ENCODE measurements around the gene CYTH1. TPM values are rescaled to one million over a fixed set of nuclear protein-coding genes. Genes with fewer than 3 reads are reported as not detected.

Gene CYTH1
- total and polyA plus RNA-seq, 7 donors, result 18.7 to 40.4 (median 29.8) TPM

- Histone ChIP-seq H3K4me1 (peaks cover 82% of the 10 kb centered on the region), H3K4me3 (no peak overlapping the region), H3K9me3 (no peaks in the 10 kb centered on the region), H3K36me3 (ENCODE audit: insufficient read depth in 1 of 2, low read depth in 1 of 2) (no peaks in the 10 kb centered on the region), H3K27ac (peak overlapping the region; percentile 81), H3K27me3 (ENCODE audit: insufficient read depth in 3 of 3, low read length in 2 of 3) (no peaks in the 10 kb centered on the region)
- ATAC-seq, result no peak
- intact Hi-C loops (cut with DNase I), result loop anchor here in 1 of 2 donors (5.0 kb wide), 1 partner anchor 50 kb away; the partner anchor contains the start of gene CYTH1
- 65 to 72% (median 66%) methylated on average over 1 of the region's 1 CpG for whole genome bisulfite sequencing, 3 donors
- TF ChIP-seq CTCF (IDR thresholded peaks at IDR 0.05), result no peak
- no peak for DNase-seq
Measured at GRCh38 chr17:78732354-78732753, 49.7 kb downstream of the CYTH1 start.

- intact Hi-C loops (cut with DNase I), result loop anchor here in 1 of 2 donors (5.0 kb wide), 1 partner anchor 50 kb away; the partner anchor contains the start of gene CYTH1
- ATAC-seq (no peak), DNase-seq (no peak)
- TF ChIP-seq CTCF (IDR thresholded peaks at IDR 0.05), result no peak
- Histone ChIP-seq H3K36me3 (ENCODE audit: insufficient read depth in 1 of 2, low read depth in 1 of 2) (no peaks in the 10 kb centered on the region), H3K27me3 (ENCODE audit: insufficient read depth in 3 of 3, low read length in 2 of 3) (no peaks in the 10 kb centered on the region), H3K4me1 (peaks cover 82% of the 10 kb centered on the region), H3K9me3 (no peaks in the 10 kb centered on the region), H3K27ac (peak overlapping the region; percentile 81), H3K4me3 (no peak overlapping the region)
- 87 to 90% (median 89%) methylated on average over 5 of the region's 5 CpGs for WGBS, 3 donors
Measured at GRCh38 chr17:78731904-78732303, 50.2 kb downstream of the CYTH1 start.

- Histone ChIP-seq H3K36me3 (ENCODE audit: insufficient read depth in 1 of 2, low read depth in 1 of 2) (no peaks in the 10 kb centered on the region), H3K4me1 (peaks cover 82% of the 10 kb centered on the region), H3K4me3 (no peak overlapping the region), H3K27ac (no peak overlapping the region), H3K27me3 (ENCODE audit: insufficient read depth in 3 of 3, low read length in 2 of 3) (no peaks in the 10 kb centered on the region), H3K9me3 (no peaks in the 10 kb centered on the region)
- WGBS, 3 donors, result 69 to 87% (median 83%) methylated on average over 1 of the region's 1 CpG
- no peak for TF ChIP-seq CTCF (IDR thresholded peaks at IDR 0.05)
- intact Hi-C loops (cut with DNase I), result loop anchor here in 1 of 2 donors (5.0 kb wide), 1 partner anchor 53 kb away; the partner anchor contains the start of gene CYTH1
- no peak for DNase-seq
- no peak for ATAC-seq
Measured at GRCh38 chr17:78729641-78730040, 52.4 kb downstream of the CYTH1 start.

- peaks cover 84% of the 10 kb centered on the region for H3K4me1 ChIP-seq
- ATAC-seq (no peak), DNase-seq (no peak)
- intact Hi-C loops (cut with DNase I), result no loop called here
- WGBS, 3 donors, result 91 to 96% (median 92%) methylated on average over 7 of the region's 7 CpGs
- H3K36me3 ChIP-seq (ENCODE audit: insufficient read depth in 1 of 2, low read depth in 1 of 2), result no peaks in the 10 kb centered on the region
- no peaks in the 10 kb centered on the region for H3K27me3 ChIP-seq (ENCODE audit: insufficient read depth in 3 of 3, low read length in 2 of 3)
- no peak overlapping the region for H3K27ac ChIP-seq
- H3K4me3 ChIP-seq, result no peak overlapping the region
- H3K9me3 ChIP-seq, result no peaks in the 10 kb centered on the region
- TF ChIP-seq CTCF (IDR thresholded peaks at IDR 0.05), result no peak
Measured at GRCh38 chr17:78728495-78728894, 53.6 kb downstream of the CYTH1 start.
